ENCODE results near the gene NDUFV1.
"Not testable (repeated sequence)": the region's sequence is repeated elsewhere in the genome, so short reads cannot be mapped to it uniquely, and the experiment has no call there.

NDUFV1 gene

GRCh38 chr11:67611704-67612587, 5.2 kb downstream of the NDUFV1 start:
- no peak for DNase-seq (ENCODE audit: low read depth)

GRCh38 chr11:67612751-67613150, 6.0 kb downstream of the NDUFV1 start:
- no peak for DNase-seq (ENCODE audit: low read depth)

- DNase-seq (ENCODE audit: low read depth): no peak
Measured at GRCh38 chr11:67613313-67613959, 6.7 kb downstream of the NDUFV1 start.

GRCh38 chr11:67613960-67614715, 7.4 kb downstream of the NDUFV1 start:
- DNase-seq (ENCODE audit: low read depth): peak; percentile 79

GRCh38 chr11:67614730-67615714, 8.3 kb downstream of the NDUFV1 start:
- DNase-seq (ENCODE audit: low read depth): peak; percentile 25

- no peak for DNase-seq (ENCODE audit: low read depth)
Measured at GRCh38 chr11:67615728-67616430, 9.1 kb downstream of the NDUFV1 start.

GRCh38 chr11:67616431-67617242, 9.9 kb downstream of the NDUFV1 start:
- no peak for DNase-seq (ENCODE audit: low read depth)

- no peak for DNase-seq (ENCODE audit: low read depth)
Measured at GRCh38 chr11:67617243-67617953, 10.7 kb downstream of the NDUFV1 start.

- not testable (repeated sequence) for DNase-seq (ENCODE audit: low read depth)
Measured at GRCh38 chr11:67618901-67619659, 12.3 kb downstream of the NDUFV1 start.

- not testable (repeated sequence) for DNase-seq (ENCODE audit: low read depth)
Measured at GRCh38 chr11:67619683-67620618, 13.2 kb downstream of the NDUFV1 start.

- DNase-seq (ENCODE audit: low read depth): not testable (repeated sequence)
Measured at GRCh38 chr11:67620621-67621020, 13.9 kb downstream of the NDUFV1 start.

GRCh38 chr11:67621928-67622327, 15.2 kb downstream of the NDUFV1 start:
- DNase-seq (ENCODE audit: low read depth): not testable (repeated sequence)

GRCh38 chr11:67622905-67623304, 16.2 kb downstream of the NDUFV1 start:
- DNase-seq (ENCODE audit: low read depth): not testable (repeated sequence)

GRCh38 chr11:67623795-67624194, 17.1 kb downstream of the NDUFV1 start:
- not testable (repeated sequence) for DNase-seq (ENCODE audit: low read depth)

GRCh38 chr11:67626131-67626833, 19.5 kb downstream of the NDUFV1 start:
- not testable (repeated sequence) for DNase-seq (ENCODE audit: low read depth)

GRCh38 chr11:67626970-67627369, 20.2 kb downstream of the NDUFV1 start:
- DNase-seq (ENCODE audit: low read depth): no peak

- DNase-seq (ENCODE audit: low read depth): no peak
Measured at GRCh38 chr11:67627441-67627811, 20.7 kb downstream of the NDUFV1 start.
